ENCODE results near the gene LRRC8A.

DNA sequence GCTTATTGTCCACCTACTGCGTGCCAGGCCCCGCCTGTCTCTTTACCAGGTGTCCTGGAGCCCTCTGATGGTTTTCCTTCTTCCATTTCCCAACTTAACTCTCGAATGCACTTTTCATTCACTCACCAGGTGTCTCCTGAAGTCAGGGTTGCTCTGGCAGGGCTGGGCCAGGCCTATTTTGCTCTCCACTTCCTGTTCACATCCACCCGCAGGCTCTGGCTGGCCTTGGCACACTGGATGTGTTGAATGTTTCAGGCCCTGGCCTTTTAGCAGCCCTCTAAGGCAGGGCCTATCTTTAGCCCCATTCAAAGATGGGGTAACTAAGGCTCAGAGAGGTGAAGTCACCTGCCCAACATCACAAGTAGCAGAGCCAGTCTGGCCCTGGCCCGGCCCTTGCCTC lies 16.4 kb downstream of the LRRC8A start:
- TF ChIP-seq FOXM1 (IDR thresholded peaks at IDR 0.05; ENCODE audit: borderline replicate concordance, low read depth) = no peak
- TF ChIP-seq RAD21 (IDR thresholded peaks at IDR 0.05; ENCODE audit: low read depth) = no peak
- TF ChIP-seq CEBPB (IDR thresholded peaks at IDR 0.05) = no peak
- TF ChIP-seq TAF1 (IDR thresholded peaks at IDR 0.05; ENCODE audit: low read depth) = no peak
- TF ChIP-seq, protein P1, sequence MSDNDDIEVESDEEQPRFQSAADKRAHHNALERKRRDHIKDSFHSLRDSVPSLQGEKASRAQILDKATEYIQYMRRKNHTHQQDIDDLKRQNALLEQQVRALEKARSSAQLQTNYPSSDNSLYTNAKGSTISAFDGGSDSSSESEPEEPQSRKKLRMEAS (IDR thresholded peaks at IDR 0.05) = no peak
- no peak for TF ChIP-seq TEAD4 (IDR thresholded peaks at IDR 0.05)
- TF ChIP-seq, protein P2, sequence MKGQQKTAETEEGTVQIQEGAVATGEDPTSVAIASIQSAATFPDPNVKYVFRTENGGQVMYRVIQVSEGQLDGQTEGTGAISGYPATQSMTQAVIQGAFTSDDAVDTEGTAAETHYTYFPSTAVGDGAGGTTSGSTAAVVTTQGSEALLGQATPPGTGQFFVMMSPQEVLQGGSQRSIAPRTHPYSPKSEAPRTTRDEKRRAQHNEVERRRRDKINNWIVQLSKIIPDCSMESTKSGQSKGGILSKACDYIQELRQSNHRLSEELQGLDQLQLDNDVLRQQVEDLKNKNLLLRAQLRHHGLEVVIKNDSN (IDR thresholded peaks at IDR 0.05) = no peak
- TF ChIP-seq EP300 (IDR thresholded peaks at IDR 0.05; ENCODE audit: borderline replicate concordance) = no peak
- TF ChIP-seq EGR1 (IDR thresholded peaks at IDR 0.05) = no peak
- no peak for TF ChIP-seq YY1 (IDR thresholded peaks at IDR 0.05; ENCODE audit: low read depth)
- TF ChIP-seq NFIC (IDR thresholded peaks at IDR 0.05) = no peak
- TF ChIP-seq CREB1 (IDR thresholded peaks at IDR 0.05; ENCODE audit: low read depth) = no peak
- TF ChIP-seq, protein P3, sequence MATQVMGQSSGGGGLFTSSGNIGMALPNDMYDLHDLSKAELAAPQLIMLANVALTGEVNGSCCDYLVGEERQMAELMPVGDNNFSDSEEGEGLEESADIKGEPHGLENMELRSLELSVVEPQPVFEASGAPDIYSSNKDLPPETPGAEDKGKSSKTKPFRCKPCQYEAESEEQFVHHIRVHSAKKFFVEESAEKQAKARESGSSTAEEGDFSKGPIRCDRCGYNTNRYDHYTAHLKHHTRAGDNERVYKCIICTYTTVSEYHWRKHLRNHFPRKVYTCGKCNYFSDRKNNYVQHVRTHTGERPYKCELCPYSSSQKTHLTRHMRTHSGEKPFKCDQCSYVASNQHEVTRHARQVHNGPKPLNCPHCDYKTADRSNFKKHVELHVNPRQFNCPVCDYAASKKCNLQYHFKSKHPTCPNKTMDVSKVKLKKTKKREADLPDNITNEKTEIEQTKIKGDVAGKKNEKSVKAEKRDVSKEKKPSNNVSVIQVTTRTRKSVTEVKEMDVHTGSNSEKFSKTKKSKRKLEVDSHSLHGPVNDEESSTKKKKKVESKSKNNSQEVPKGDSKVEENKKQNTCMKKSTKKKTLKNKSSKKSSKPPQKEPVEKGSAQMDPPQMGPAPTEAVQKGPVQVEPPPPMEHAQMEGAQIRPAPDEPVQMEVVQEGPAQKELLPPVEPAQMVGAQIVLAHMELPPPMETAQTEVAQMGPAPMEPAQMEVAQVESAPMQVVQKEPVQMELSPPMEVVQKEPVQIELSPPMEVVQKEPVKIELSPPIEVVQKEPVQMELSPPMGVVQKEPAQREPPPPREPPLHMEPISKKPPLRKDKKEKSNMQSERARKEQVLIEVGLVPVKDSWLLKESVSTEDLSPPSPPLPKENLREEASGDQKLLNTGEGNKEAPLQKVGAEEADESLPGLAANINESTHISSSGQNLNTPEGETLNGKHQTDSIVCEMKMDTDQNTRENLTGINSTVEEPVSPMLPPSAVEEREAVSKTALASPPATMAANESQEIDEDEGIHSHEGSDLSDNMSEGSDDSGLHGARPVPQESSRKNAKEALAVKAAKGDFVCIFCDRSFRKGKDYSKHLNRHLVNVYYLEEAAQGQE (IDR thresholded peaks at IDR 0.05; ENCODE audit: low read depth) = no peak
- TF ChIP-seq ZBTB7A (IDR thresholded peaks at IDR 0.05; ENCODE audit: low read depth) = no peak
